AG09309 (cell line): ENCODE results near the gene ITGB3.

Source experiments
- DNase-seq: peaks from one replicate; pipeline ENCODE4 v3.0.0-alpha.2; 2010; ENCODE audit warnings: low read depth
- H3K4me3 ChIP-seq: 2 replicates; pipeline ENCODE4 v1.5.1; 2011; ENCODE audit warnings: mild to moderate bottlenecking, low read depth, low read length, moderate library complexity; ENCODE audit not compliant: control insufficient read depth
- CTCF ChIP-seq: IDR thresholded peaks from 2 replicates; pipeline ENCODE4 v1.5.1; 2011; ENCODE audit warnings: mild to moderate bottlenecking, low read depth, low read length, inconsistent platforms; ENCODE audit not compliant: insufficient read depth, control insufficient read depth; ENCODE audit errors: missing control alignments

Gene ITGB3

GRCh38 chr17:47208744-47209488 is 44.7 kb upstream of the ITGB3 start, which contains the start of gene MYL4:
MYL4 (plus strand) TSS chr17:47209348; CDS start chr17:47209423, 75 bp downstream.
- no peak within 1 kb of the TSS for H3K4me3 ChIP-seq
- TF ChIP-seq CTCF, result no peak

GRCh38 chr17:47209499-47209898 is 44.1 kb upstream of the ITGB3 start:
- H3K4me3 ChIP-seq, result no peak overlapping the region
- no peak for DNase-seq
- TF ChIP-seq CTCF, result no peak

More at GRCh38 chr17:47208744-47209488, 44.7 kb upstream of the ITGB3 start, which contains the start of gene MYL4:
- no peak for DNase-seq

- no peak for TF ChIP-seq CTCF
- no peak overlapping the region for H3K4me3 ChIP-seq
- DNase-seq, result no peak
Observed at GRCh38 chr17:47210105-47210504, 43.5 kb upstream of the ITGB3 start.

GRCh38 chr17:47210779-47211178 is 42.8 kb upstream of the ITGB3 start:
- no peak for TF ChIP-seq CTCF
- no peak overlapping the region for H3K4me3 ChIP-seq
- DNase-seq, result no peak

GRCh38 chr17:47212458-47212857 is 41.2 kb upstream of the ITGB3 start:
- DNase-seq, result no peak
- no peak overlapping the region for H3K4me3 ChIP-seq
- TF ChIP-seq CTCF, result no peak

GRCh38 chr17:47213540-47213939 is 40.1 kb upstream of the ITGB3 start:
- no peak for TF ChIP-seq CTCF
- no peak for DNase-seq
- no peak overlapping the region for H3K4me3 ChIP-seq
